Right atrium auricular region (tissue), 2 donors: ENCODE measurements around the gene HELT. TPM values are rescaled to one million over a fixed set of nuclear protein-coding genes. Genes with fewer than 3 reads are reported as not detected.
"Not testable (repeated sequence)": the region's sequence is repeated elsewhere in the genome, so short reads cannot be mapped to it uniquely, and the experiment has no call there.

Experiments
- DNase-seq: peaks from one replicate; pipeline ENCODE4 v3.0.0-alpha.2; 2019; ENCODE audit warnings: low spot score
- H3K27ac ChIP-seq, 2 donors: fragments of 200-600 bp; sonication (generic); 1 replicate in 1 of 2; 2 replicates in 1 of 2; pipeline ENCODE4 v1.5.1; 2016 to 2019
- H3K27me3 ChIP-seq, 2 donors: fragments of 200-600 bp; sonication (generic); one replicate each; pipeline versions ENCODE4 v1.5.1 to v1.6.0; 2017 to 2019
- H3K36me3 ChIP-seq: fragments of 200-600 bp; sonication (generic); one replicate; pipeline ENCODE4 v1.5.1; 2016
- H3K4me1 ChIP-seq, 2 donors: fragments of 200-600 bp; sonication (generic); one replicate each; pipeline versions ENCODE4 v1.5.1 to v1.6.0; 2017 to 2019
- H3K4me3 ChIP-seq, 2 donors: fragments of 200-600 bp; sonication (generic); 1 replicate in 1 of 2; 2 replicates in 1 of 2; pipeline ENCODE4 v1.5.1; 2017 to 2019; ENCODE audit warnings: mild to moderate bottlenecking in 1 of 2, moderate library complexity in 1 of 2
- H3K9me3 ChIP-seq, 2 donors: fragments of 200-600 bp; sonication (generic); one replicate each; pipeline ENCODE4 v1.5.1; 2019
- total RNA-seq, 2 donors: library from RNA; depleted of rRNA; stranded (reverse); fragments of >200 nt; gene quantifications; one replicate each; pipeline ENCODE4 v1.1.0, GENCODE V29; 2016
- TF ChIP-seq, protein P1 (sequence below), 2 donors: fragments of 200-600 bp; sonication (generic); IDR thresholded peaks; one replicate each; pipeline ENCODE4 v1.5.1; 2019; ENCODE audit warnings: antibody characterized with exemption in 2 of 2

Gene HELT
- total RNA-seq, 2 donors from 2014 or later, result not detected

GRCh38 chr4:184994623-184995010, 23.7 kb upstream of the HELT start:
- DNase-seq, result no peak
- H3K27me3 ChIP-seq, result no peaks in the 10 kb centered on the region
- H3K4me1 ChIP-seq, result no peaks in the 10 kb centered on the region
- no peak overlapping the region for H3K27ac ChIP-seq
- TF ChIP-seq, protein P1, sequence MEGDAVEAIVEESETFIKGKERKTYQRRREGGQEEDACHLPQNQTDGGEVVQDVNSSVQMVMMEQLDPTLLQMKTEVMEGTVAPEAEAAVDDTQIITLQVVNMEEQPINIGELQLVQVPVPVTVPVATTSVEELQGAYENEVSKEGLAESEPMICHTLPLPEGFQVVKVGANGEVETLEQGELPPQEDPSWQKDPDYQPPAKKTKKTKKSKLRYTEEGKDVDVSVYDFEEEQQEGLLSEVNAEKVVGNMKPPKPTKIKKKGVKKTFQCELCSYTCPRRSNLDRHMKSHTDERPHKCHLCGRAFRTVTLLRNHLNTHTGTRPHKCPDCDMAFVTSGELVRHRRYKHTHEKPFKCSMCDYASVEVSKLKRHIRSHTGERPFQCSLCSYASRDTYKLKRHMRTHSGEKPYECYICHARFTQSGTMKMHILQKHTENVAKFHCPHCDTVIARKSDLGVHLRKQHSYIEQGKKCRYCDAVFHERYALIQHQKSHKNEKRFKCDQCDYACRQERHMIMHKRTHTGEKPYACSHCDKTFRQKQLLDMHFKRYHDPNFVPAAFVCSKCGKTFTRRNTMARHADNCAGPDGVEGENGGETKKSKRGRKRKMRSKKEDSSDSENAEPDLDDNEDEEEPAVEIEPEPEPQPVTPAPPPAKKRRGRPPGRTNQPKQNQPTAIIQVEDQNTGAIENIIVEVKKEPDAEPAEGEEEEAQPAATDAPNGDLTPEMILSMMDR (IDR thresholded peaks at IDR 0.05), result no peak
- H3K9me3 ChIP-seq, result no peaks in the 10 kb centered on the region
- no peak overlapping the region for H3K4me3 ChIP-seq
- no peaks in the 10 kb centered on the region for H3K36me3 ChIP-seq

DNA sequence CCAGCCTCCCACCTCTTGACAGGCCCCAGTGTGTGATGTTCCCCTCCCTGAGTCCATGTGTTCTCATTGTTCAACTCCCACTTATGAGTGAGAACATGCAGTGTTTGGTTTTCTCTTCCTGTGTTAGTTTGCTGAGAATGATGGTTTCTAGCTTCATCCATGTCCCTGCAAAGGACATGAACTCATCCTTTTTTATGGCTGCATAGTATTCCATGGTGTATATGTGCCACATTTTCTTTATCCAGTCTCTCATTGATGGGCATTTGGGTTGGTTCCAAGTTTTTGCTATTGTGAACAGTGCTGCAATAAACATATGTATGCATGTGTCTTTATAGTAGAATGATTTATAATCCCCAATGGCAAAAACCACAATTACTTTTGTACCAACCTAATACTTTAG, 20.6 kb upstream of the HELT start:
- H3K36me3 ChIP-seq, H3K4me1 ChIP-seq, H3K27me3 ChIP-seq, H3K27ac ChIP-seq, H3K9me3 ChIP-seq, DNase-seq, H3K4me3 ChIP-seq: not testable (repeated sequence)

- TF ChIP-seq, protein P1 (IDR thresholded peaks at IDR 0.05), result no peak
- Histone ChIP-seq H3K4me1 (peaks cover 0 to 11% of the 10 kb centered on the region in 2 donors), H3K9me3 (no peaks in the 10 kb centered on the region), H3K27me3 (no peaks in the 10 kb centered on the region), H3K27ac (no peak overlapping the region), H3K36me3 (no peaks in the 10 kb centered on the region), H3K4me3 (no peak overlapping the region)
- no peak for DNase-seq
These were observed 15.5 kb upstream of the HELT start for GRCh38 chr4:185002784-185003183.

DNA sequence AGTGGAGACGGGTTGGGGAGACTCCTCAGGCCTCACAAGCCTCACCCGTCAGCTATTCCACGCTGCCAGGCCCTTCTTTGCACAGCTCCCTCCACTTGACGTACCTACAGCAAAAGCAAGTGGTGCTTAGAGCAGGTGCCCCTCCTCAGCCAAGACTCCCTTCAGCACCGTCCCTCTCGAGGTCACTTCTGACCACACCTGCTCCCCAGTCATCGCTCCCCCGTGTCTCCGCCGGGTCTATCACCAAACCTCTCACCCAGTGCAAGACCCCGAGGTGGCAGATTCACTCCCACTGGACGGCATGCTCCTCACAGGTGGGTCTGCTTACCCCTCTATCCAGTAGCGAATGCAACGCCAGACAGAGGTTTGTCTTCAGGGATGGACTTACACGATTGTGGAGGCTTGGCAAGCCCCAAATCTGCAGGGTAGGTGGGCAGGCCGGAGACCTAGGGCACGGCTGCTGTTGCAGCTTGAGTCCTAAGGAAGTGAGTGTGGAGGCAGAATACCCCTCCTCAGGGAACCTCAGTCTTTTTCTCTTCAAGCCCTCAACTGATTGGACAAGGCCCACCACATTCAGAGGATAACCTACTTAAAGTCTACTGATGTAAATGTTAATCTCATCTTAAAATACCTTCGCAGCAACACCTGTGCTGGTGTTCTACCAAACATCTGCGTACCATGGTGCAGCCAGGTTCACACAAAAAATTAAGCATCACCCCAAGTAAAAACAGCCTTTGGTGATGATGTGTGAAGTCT, 14.5 kb upstream of the HELT start:
- TF ChIP-seq, protein P1 (IDR thresholded peaks at IDR 0.05), result no peak
- H3K4me1 ChIP-seq, result peaks cover 0 to 11% of the 10 kb centered on the region in 2 donors
- DNase-seq, result no peak

GRCh38 chr4:185004562-185005218, 13.6 kb upstream of the HELT start:
- peaks cover 0 to 11% of the 10 kb centered on the region in 2 donors for H3K4me1 ChIP-seq
- H3K4me3 ChIP-seq, result peak overlapping the region; percentile 7 to 34
- H3K27me3 ChIP-seq, result no peaks in the 10 kb centered on the region
- no peaks in the 10 kb centered on the region for H3K9me3 ChIP-seq
- DNase-seq, result no peak
- no peaks in the 10 kb centered on the region for H3K36me3 ChIP-seq
- H3K27ac ChIP-seq, result no peak overlapping the region
- TF ChIP-seq, protein P1 (IDR thresholded peaks at IDR 0.05), result no peak

More for the DNA sequence above, 14.5 kb upstream of the HELT start:
- Histone ChIP-seq H3K9me3 (no peaks in the 10 kb centered on the region), H3K27ac (no peak overlapping the region), H3K27me3 (no peaks in the 10 kb centered on the region), H3K36me3 (no peaks in the 10 kb centered on the region), H3K4me3 (no peak overlapping the region)

GRCh38 chr4:185005219-185005819, 13.0 kb upstream of the HELT start:
- TF ChIP-seq, protein P1 (IDR thresholded peaks at IDR 0.05), result peak; percentile 92 to 93
- peak; percentile 81 for DNase-seq
- Histone ChIP-seq H3K9me3 (no peaks in the 10 kb centered on the region), H3K4me1 (peaks cover 0 to 11% of the 10 kb centered on the region in 2 donors), H3K27ac (no peak overlapping the region), H3K4me3 (peak overlapping the region; percentile 7 to 34), H3K27me3 (no peaks in the 10 kb centered on the region), H3K36me3 (no peaks in the 10 kb centered on the region)
